GM18508 (cell line): ENCODE data around the gene RBM47.

Experiments
- ATAC-seq: cut with Tn5 transposase; IDR thresholded peaks from one replicate; pipeline ENCODE4 v1.9.1; 2021; ENCODE audit warnings: moderate number of reproducible peaks; ENCODE audit not compliant: insufficient read depth, unreplicated experiment

RBM47 gene

GRCh38 chr4:40511036-40511614 lies 118.5 kb downstream of the RBM47 start:
- no peak for ATAC-seq

- no peak for ATAC-seq
Observed at GRCh38 chr4:40507977-40508376, 121.7 kb downstream of the RBM47 start.

GRCh38 chr4:40506492-40506891 lies 123.2 kb downstream of the RBM47 start:
- ATAC-seq, result no peak

DNA sequence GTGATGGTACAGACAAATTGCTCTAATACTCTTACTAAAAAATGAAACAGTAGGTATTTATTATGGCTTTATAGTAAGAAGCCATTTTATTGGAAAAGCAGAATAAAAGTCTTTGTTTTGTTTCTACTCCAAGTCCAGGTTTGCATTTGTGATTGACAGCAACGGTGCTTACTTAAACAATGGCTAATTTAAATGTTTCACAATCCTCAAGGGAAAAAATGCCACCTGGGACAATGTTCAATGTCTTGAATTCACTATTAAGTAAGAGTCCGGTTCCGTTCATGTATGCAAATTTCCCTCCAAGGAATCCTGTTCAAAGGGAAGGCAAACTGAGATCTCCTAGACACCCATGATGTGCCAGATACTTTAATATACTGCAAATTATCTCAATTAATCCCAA lies 123.6 kb downstream of the RBM47 start:
- no peak for ATAC-seq

DNA sequence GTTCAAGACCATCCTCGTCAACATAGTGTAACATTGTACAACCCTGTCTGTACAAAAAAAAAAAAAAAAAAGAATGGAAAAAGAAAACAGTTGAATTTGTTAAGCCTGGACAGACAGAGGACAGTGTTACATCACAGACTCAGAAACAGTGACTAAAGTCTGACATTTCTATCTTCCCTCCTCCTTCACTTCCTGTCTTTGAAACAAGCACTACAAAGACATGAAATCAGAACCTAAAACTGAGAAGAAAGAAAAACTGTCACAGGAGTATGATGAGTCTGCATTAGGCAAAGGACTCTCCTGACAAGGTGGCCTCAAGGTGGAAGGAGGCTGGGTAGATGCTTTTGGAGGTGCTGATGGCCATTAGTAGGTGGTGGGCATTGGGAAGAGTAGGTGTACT lies 126.7 kb downstream of the RBM47 start:
- ATAC-seq, result no peak

DNA sequence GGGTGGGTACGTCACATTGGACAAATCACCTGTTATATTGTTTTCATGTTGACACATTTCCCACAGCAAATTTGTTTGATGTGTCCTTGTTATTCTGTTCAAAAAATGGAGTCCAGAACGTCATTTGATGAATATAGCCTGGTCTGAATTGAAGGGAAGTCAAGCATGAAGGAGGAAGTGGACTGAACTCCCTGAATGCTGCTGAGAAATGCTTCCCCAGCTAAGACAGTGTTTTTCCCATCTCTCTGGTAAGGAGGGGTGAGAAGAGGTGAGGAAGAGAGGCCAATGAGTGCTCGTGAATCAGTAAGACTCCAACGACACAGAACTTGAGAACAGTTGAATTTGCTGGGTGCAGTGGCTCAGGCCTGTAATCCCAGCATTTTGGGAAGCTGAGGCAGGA lies 127.4 kb downstream of the RBM47 start:
- ATAC-seq, result no peak

DNA sequence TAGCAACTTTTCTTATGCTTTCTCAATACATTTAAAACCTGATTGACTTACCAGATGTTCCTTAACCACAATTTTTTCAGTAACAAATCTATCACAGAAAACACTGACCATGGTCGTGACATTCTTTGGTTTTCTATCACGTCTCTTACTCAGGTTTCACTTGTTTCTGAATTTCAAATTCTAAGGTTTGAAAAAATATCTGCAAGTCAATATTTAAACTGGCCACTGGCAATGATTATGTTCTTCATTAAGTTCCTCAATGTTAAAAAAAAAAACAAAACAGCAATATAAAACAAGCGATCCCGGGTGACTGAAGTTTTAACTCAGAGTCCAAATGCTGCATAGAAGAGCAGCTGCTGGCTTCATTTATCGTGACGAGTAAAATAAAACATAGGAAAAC lies 128.9 kb downstream of the RBM47 start:
- no peak for ATAC-seq

DNA sequence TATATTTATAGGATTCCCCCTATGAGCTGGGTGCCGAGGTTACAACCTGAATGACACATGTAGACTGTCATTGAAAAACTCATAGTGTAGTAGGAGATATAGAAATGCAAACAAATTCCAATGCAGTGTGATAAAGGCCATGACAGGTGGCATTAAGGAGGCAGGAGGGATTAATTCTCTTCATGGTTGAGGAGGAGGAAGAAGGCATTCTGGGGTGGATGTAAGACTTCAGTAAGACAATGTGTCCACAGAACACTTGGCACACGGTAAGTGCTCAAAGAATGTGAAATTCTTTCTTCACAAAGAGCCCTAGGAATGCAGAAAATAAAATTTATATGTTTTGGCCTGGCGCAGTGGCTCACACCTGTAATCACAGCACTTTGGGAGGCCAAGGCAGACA lies 136.5 kb downstream of the RBM47 start:
- ATAC-seq, result no peak

DNA sequence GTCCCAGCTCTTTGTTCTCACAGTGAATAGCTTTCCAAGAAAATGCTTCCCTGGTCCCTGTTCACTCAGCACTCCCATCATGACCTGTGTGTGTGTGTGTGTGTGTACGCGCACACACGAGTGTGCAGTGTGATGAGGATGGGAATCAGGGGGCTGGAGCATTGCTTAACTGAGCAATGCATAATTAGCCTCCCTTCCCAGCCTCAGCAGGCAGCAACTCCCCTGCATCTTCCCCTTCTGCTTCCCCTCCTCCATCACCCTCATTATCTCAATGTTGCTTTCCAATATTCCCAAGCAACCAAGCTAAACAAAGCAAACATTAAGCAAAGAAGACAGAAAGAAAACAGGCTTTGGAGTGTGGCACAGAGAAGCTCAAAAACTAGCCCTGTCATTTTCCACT lies 137.0 kb downstream of the RBM47 start:
- no peak for ATAC-seq

GRCh38 chr4:40490481-40490880 lies 139.2 kb downstream of the RBM47 start:
- no peak for ATAC-seq

DNA sequence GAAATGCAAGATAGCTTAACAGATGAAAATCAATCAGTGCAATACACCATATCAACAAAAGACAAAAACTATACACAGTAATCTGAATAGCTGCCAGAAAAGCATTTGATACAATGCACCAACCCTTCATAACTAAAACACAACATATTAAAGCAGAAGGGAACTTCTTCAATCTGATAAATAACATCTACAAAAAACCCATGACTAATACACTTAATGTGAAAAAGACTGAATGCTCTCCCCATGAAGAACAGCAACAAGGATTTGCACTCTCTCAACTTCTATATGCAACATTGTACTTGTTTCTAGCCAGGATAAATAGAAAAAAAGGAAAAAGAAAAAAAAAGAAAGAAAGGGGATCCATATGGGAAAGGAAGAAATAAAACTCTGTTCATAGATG lies 139.7 kb downstream of the RBM47 start:
- no peak for ATAC-seq

- ATAC-seq, result no peak
Observed at GRCh38 chr4:40486534-40486933, 143.1 kb downstream of the RBM47 start.

- no peak for ATAC-seq
Observed at GRCh38 chr4:40484346-40485090, 145.1 kb downstream of the RBM47 start.

DNA sequence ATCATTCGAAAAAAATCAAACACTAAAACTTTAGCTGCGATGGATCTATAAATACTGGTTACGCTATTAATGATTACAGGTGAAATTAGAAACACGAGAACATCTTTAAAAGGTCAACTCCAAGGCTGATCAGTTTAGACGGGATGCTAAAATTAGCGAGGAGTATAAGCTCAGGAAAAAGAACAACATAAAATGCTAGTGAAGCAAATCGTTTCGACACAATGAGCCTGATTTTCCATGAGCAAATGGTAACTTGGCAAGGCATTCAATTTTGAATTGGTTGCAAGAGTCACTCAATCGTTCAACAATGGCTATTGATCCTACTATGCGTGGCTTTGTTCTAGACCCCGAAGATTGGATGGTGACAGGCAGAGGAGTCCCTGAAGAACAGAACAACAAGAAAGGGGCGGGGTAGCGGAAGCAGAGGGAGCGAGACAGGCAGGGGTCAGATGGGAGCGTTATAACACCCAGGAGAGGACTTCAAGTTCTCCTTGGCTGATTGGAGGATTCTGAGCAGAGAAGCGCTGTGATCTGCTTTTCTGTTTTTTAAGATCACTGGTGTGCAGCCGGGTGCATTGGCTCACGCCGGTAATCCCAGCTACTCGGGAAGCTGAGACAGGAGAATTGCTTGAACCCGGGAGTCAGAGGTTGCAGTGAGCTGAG lies 146.5 kb downstream of the RBM47 start:
- no peak for ATAC-seq

DNA sequence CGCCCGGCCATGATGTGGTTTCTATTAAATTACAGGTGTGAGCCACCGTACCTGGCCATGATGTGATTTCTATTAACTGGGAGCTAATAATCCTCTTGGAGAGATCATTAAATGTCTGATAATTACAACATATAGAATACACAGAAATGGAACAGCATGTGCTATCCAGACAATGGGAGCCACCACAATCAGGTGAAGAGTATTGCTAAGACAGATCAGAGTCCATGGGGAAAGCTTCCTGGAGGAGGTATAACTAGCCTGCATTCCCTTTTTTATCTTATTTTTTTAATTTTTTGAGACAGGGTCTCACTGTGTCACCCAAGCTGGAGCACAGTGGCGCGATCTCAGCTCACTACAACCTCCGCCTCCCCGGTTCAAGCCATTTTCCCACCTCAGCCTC lies 147.7 kb downstream of the RBM47 start:
- ATAC-seq, result no peak

DNA sequence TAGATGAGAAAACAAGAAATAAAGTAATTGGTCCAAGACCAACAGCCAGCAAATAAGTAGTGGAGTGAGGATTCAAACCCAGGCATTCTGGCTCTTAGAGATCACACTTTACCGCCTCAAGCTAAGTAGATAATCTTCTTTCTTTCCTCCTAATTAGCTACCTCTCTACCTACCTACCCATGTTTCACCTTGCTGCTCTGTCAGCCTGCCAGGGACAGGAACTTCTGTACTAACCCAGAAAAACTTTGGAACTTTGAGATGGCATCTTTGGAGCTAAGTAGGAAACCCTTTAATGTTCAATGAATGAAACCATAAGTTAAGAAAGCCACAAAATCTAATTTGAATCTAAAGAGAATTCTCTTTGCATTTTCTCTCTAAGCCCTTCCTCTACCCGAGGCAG lies 149.4 kb downstream of the RBM47 start:
- ATAC-seq, result no peak

DNA sequence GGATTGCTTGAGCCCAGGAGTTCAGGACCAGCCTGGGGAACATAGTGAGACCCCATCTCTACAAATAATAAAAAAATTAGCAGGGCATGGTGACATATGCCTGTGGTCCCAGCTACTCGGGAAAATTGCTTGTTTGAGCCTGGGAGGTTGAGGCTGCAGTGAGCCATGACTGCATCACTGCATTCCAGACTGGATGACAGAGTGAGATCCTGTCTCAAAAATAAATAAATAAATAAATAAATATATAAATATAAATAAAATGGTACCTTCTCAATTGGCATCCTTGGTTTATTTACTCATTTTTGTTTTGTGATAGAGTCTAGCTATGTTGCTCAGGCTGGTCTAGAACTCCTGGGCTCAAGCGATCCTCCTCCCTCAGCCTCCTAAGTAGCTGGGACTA lies 150.3 kb downstream of the RBM47 start:
- ATAC-seq, result no peak

DNA sequence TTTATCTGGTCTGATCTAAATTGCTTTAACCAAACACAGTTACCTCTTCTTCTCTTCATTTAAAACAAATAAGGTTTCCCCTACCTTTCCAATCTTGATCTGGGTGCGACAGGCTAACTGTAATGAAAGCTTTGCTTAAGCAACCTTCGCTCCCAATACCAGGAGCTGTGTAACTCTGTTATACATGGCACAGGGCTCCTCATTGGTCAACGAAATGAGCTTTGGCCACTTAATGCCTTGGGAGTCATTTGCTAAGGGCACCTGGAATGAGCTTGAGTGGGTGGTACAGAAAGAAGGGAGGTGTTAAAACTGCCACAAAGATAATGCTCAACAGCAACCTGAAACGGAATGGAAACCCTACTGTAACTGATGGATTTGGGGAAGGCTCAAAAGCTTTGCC lies 154.1 kb downstream of the RBM47 start:
- ATAC-seq, result no peak

GRCh38 chr4:40473578-40474388 lies 155.9 kb downstream of the RBM47 start:
- ATAC-seq, result peak; percentile 53

DNA sequence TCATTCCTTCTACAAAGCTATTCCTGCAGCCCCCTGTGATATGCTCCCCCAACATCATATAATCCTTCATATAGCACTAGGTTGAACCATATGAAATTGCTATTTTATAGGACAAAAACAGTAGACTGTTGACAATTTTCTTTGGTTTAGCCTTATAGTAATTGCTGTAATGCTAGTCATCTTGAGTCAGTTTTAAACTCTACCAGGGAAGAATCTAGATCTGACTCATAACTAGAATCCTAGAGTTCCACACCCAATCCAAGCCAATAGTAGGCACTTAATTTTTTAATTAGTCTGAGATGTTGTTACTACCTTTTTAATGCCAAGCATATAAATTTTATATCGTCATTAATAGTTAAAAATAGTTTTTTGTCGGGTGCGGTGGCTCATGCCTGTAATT lies 157.7 kb downstream of the RBM47 start:
- no peak for ATAC-seq

DNA sequence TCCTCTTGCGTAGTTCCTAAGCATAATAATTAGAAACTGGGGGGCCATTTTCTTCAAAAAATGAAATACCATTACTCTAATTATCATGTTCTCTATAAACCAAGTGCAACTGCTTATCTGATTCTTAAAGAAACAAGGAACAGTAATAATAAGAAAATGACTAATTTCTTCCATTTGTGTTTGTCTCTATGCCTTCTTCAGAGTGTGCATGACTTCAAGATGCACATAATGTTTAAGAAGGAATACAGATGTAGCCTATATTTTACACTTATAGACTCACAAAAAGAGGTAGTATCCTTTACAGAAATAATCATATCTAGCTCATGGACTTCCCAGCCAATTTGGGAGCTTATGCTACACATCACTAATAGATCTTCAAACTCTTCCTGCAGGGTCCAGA lies 162.9 kb downstream of the RBM47 start:
- no peak for ATAC-seq
